ENCODE data around the gene GPATCH8.

GPATCH8 gene

DNA sequence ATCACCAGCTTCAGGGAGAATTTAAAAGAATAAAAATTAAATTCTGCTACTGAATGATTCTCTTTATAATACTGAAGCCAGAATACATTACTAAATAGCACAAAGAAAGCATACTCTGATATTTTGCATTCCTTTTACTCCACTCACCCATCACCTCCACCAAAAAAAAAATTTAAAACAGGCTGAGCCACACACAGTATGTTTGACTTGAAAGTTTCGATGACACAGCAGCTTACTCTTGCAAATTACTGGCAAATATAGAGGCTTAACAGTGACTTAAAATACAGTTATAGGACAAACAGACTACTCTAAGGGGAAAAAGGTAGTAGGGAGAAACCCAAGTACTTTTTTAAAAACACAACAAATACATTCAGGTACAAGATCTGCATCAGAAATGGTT lies 39.2 kb downstream of the GPATCH8 start:
- DNase-seq (ENCODE audit: extremely low read depth in 1 of 2, low read depth in 1 of 2), result no peak

- no peak for DNase-seq (ENCODE audit: extremely low read depth in 1 of 2, low read depth in 1 of 2)
These were observed 51.4 kb downstream of the GPATCH8 start for GRCh38 chr17:44451832-44452231.

GRCh38 chr17:44451016-44451627 lies 52.1 kb downstream of the GPATCH8 start:
- DNase-seq (ENCODE audit: extremely low read depth in 1 of 2, low read depth in 1 of 2), result no peak

- no peak for DNase-seq (ENCODE audit: extremely low read depth in 1 of 2, low read depth in 1 of 2)
These were observed 54.8 kb downstream of the GPATCH8 start for GRCh38 chr17:44448412-44448811.

DNA sequence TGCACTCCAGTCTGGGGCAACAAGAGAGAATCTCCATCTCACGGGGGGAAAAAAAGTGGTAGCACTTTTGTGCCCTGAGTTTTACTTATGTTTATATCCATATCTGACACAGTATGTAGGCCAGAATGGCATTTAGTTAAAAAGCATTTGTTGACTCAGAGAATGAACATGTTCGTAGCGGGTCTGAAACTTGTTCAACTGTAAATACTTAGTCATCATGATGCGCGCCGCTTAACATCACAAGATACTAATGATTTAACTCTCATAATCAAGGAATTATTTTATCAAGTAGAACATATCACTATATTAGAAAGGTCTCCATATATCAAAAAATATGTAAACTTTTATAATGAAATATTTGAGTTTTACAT lies 58.5 kb downstream of the GPATCH8 start:
- DNase-seq (ENCODE audit: extremely low read depth in 1 of 2, low read depth in 1 of 2), result no peak

GRCh38 chr17:44442806-44443205 lies 60.4 kb downstream of the GPATCH8 start:
- no peak for DNase-seq (ENCODE audit: extremely low read depth in 1 of 2, low read depth in 1 of 2)

DNA sequence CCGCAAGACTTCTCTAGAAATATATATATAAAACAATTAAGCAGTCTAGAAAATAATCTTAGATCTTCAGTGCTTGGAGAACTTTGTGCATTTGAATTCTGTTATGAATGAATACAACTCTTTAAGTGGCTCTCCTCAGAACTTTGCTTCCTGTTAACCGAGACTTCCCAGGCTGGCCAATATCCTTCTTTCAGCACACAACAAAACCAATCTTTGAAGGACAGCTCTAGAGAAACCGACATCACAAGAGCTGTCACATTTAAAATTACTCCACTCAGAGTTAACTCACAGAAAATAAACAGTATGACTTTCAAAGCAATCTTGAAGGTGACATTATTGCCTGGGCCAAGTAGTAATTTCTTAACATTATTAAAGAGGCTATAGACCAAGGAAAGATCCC lies 64.0 kb downstream of the GPATCH8 start:
- DNase-seq (ENCODE audit: extremely low read depth in 1 of 2, low read depth in 1 of 2), result no peak

GRCh38 chr17:44438636-44439035 lies 64.6 kb downstream of the GPATCH8 start:
- no peak for DNase-seq (ENCODE audit: extremely low read depth in 1 of 2, low read depth in 1 of 2)

GRCh38 chr17:44436336-44436735 lies 66.9 kb downstream of the GPATCH8 start:
- DNase-seq (ENCODE audit: extremely low read depth in 1 of 2, low read depth in 1 of 2), result no peak

GRCh38 chr17:44432254-44433157 lies 70.7 kb downstream of the GPATCH8 start:
- no peak for DNase-seq (ENCODE audit: extremely low read depth in 1 of 2, low read depth in 1 of 2)

DNA sequence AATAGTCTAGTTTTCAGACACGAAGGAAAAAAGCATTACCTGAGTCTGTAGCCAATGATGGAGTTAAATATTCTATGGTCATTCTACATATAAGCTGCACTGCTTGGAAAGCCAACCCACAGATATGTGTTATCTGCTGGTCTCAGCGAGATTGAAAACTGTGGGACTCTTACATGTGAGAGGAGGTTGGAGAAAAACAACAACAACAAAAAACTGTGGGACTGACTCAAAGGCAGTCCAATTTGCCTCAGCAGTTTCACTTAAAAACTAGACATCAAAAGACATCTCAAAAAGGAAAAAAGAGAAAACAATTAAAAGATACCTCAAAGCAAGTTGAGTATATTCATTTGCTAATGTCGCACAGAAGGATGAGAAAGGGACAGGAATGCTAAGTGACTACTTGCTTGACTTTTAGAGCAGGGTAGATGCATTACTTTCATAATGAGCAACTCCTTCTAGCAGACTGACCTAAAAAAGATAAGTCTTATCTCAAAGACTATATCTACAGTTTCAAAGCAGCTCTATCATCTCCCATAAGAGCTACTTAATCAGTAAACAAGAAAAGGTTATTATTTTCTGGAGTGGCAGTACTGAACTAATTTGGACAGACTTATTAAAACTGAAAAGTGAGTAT lies 78.3 kb downstream of the GPATCH8 start:
- no peak for DNase-seq (ENCODE audit: extremely low read depth in 1 of 2, low read depth in 1 of 2)

- no peak for DNase-seq (ENCODE audit: extremely low read depth in 1 of 2, low read depth in 1 of 2)
These were observed 85.7 kb downstream of the GPATCH8 start for GRCh38 chr17:44417553-44417952.

GRCh38 chr17:44416558-44417289 lies 86.5 kb downstream of the GPATCH8 start:
- DNase-seq (ENCODE audit: extremely low read depth in 1 of 2, low read depth in 1 of 2), result no peak

DNA sequence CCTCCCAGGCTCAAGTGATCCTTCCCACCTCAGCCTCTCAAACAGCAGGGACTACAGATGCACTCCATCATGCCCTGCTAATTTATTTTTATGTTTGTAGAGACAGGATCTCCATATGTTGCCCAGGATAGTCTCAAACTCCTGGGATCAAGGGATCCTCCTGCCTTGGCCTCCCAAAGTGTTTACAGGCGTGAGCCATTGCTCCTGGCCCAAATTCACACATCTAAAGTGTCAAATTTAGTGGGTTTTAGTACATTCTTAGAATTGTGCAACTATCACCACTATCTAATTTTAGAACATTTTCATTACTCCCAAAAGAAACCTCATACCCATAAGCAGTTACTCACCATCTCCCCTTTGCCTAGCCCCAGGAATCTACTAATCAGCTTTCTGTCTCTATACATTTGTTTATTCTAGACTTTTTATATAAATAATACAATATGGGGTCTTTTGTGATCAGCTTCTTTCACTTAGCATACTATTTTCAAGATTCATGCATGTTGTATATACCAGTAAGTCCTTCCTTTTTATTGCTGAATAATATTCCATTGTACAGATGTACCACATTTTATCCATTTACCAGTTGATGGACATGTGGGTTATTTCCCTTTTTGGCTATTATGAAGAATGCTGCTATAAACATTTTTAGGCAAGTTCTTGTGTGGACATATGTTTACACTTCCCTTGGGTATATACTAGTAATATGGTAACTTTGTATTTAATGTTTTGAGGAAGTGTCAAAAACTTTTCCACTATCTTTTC lies 88.6 kb downstream of the GPATCH8 start:
- DNase-seq (ENCODE audit: extremely low read depth in 1 of 2, low read depth in 1 of 2), result no peak

- no peak for DNase-seq (ENCODE audit: extremely low read depth in 1 of 2, low read depth in 1 of 2)
These were observed 93.7 kb downstream of the GPATCH8 start for GRCh38 chr17:44409309-44410028.

GRCh38 chr17:44408786-44409185 lies 94.4 kb downstream of the GPATCH8 start:
- no peak for DNase-seq (ENCODE audit: extremely low read depth in 1 of 2, low read depth in 1 of 2)

DNA sequence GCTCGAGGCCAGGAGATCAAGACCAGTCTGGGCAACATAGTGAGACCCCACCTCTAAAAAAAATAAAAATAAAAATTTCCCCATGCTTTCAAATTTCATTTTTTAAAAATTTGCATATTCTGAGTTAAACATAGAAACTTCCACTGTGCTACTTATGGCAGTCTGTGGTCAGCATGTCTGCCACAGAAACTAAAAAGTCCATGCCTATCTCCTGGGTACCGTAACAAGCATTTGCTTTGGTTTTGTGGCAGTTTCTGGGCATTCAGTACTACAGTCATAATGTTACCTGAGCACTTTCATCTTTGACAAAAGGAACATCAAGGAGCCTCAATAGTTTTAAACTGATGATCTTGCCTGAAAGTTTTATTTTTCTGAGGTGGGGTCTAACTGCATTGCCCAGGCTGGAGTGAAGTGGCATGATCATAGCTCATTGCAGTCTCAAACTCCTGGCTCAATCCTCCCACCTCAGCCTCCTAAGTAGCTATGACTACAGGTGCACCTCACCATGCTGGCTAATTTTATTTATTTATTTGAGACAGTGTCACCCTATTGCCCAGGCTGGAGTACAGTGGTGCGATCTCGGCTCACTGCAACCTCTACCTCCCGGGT lies 100.5 kb downstream of the GPATCH8 start:
- no peak for DNase-seq (ENCODE audit: extremely low read depth in 1 of 2, low read depth in 1 of 2)

- DNase-seq (ENCODE audit: extremely low read depth in 1 of 2, low read depth in 1 of 2), result no peak
These were observed 102.9 kb downstream of the GPATCH8 start for GRCh38 chr17:44400226-44400847.

Measured in stimulated activated CD8-positive, alpha-beta memory T cell treated with anti-CD3 and anti-CD28 coated beads, Interleukin-7, amount 100 ng/mL, for 48 hours (primary cell).